Cerebellar nuclear complex (tissue), 1 donor: ENCODE data around the gene XPC.

Source experiments
- DNase-seq, 2 experiments: peaks; one replicate each; lab custom pipeline; 2025; lab: John Stamatoyannopoulos, UW

XPC gene

GRCh38 chr3:14206548-14207177, 28.3 kb upstream of the XPC start:
- DNase-seq = no peak

DNA sequence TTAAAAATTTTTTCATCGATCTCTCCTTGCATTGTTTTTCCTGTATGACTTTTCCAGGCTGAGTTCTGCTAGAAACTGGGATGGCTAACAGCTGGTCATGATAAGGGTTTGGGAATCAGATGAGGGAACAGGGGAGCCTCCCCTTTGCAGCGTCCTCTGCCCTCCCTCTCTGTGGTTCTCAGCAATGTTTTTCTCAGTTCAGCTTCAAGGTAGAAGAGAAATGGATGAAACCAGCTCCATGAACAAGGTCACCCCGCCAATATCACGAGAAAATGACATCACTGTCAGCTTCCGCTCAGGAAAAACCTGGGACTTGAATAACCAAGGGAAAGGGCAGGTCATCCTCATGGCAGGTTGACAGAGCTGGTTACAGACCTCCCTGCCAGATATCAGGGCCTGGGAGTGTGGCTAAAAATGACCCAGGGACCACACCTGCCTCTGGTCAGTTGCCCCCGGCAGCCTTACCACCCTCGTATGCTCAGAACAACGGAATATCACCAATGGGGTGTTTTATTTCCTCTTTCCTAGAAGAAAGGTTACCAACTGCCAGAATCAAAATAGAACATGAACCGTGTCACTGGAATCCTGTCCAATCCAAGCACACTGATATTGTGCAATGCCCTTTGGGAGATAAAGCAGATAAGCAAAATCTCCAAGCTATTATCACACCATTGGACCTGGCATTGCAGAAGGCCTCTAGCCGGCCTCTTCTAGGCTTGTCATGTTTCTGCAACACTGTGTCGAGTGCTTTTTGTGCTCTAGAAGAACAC, 26.3 kb upstream of the XPC start:
- DNase-seq = no peak

DNA sequence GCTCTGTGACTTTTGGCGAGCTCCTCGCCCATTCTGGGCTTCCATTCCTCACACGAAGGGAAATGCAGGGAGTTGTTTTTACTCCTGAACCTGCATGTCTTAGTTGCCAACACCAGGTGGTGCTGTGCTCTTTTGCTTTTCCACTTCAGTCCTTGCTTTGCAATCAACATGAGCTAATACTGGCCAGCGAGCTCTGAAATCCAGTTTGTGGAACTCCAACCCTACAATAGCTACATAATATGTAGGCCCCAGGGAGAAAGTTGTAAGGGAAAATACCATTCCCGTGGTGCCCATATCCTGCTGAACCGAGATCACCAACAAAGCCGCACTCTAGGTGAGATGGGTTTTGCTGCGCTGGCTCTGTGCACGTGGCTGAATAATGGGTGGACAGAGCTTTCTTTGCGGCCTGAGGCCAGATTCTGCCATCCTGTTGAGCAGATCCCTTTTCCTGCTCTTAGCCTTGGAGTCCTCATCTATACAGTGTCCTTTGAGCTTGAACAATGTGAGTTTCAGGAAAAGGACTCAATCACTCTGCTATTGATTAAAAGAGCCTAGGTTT, 25.2 kb upstream of the XPC start:
- DNase-seq = peak in 1 of 2 experiments; percentile 17

DNA sequence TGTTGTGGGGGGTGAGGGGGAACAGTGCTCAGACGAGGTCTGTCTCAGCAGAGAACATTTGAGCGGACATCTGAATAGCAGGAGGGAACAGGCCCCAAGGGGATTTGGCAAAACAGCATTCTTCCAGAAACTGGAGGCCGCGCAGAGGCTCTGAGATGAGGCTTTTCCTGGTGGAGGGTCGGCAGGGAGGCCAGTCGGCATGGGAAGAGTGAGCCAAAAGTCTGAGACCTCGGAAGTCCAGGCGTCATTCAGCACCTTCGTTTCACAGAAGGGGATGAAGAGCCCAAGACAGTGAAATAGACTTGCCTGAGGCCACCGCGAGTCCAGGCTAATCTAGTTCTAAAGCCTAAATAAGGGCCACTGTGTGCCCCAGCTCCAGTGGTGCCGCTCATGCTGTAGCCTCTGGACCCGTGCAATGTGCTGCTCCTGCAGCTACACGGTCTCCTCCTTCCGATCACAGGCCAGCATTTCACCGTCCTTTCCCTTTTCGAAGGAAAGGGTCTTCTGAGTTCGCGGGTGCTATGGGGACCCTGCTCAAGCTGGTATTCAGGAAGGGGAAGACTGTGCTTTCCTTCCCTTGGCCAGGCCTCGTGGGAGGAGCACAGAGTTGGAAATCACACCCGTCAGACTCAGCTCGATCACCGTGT, 24.6 kb upstream of the XPC start:
- DNase-seq = no peak

GRCh38 chr3:14201940-14202684, 23.7 kb upstream of the XPC start:
- DNase-seq = no peak

GRCh38 chr3:14200841-14201240, 22.4 kb upstream of the XPC start:
- DNase-seq = no peak

DNA sequence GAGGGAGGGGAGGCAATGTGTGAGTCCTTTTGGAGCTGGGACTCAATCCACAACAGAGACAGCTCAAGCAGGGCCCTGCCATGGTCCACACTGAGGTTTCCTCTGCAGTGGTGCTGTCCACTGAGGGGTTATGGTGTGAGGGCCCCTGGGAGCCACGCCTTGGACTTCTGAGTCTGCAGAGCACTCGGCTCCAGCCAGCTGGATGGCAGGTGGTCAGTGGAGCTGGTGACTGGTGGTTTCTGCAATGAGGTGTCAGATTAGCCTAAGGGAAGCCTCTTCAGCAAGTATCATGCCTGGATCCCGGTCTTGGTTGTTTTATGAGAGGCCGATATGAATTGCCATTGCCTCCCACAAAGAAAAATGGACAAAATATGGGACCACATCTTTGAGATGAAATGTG, 21.9 kb upstream of the XPC start:
- no peak for DNase-seq

DNA sequence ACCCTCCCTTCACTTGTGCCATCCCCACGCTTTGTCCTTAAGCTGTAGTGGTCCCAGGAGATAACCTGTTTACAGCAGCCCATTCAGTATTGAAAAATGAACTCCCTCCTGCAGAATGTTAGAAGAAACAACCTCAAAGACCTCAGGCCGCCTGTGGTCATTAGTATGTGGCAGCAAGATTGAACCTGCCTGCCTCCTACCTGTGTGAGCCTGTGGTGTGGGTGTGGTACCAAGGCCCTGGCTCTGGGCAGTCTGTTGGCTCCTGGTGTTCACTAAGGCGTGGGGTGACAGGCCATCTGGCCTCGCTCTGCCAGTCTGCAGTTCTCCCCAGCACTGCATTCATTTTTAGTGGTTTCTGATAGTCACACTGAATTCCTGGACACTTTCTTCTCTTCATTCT, 21.2 kb upstream of the XPC start:
- no peak for DNase-seq

- DNase-seq = no peak
Measured at GRCh38 chr3:14194865-14195264, 16.5 kb upstream of the XPC start.

- DNase-seq = no peak
Measured at GRCh38 chr3:14188041-14188754, 9.8 kb upstream of the XPC start.

DNA sequence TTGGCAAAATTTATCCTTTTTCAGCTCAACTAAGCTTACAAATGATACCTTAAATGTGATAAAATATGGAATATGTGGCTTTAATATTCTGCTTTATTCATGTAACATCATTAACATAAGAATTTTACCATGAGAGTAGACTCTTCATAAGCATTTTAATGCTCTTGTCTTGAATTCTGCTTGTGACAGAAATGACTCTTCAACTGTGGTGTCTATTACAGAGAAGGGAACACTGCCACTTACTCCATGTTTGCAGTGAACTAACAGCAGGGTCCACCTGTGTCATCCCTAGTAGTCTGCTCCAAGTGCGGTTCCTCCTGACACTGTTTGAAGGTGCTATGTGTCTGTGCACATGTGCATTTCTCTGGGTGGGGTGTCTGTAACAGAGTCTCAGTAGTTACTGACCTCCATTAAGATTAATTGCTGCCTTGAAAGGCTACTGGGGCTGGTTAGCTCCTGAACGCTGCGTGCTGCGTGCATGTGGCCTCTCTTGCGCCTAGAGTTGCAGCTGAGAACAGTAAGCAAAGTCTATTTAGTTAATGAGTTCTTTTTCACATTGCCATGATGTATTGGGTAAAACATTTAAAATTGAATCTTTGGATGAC, 8.6 kb upstream of the XPC start:
- no peak for DNase-seq

DNA sequence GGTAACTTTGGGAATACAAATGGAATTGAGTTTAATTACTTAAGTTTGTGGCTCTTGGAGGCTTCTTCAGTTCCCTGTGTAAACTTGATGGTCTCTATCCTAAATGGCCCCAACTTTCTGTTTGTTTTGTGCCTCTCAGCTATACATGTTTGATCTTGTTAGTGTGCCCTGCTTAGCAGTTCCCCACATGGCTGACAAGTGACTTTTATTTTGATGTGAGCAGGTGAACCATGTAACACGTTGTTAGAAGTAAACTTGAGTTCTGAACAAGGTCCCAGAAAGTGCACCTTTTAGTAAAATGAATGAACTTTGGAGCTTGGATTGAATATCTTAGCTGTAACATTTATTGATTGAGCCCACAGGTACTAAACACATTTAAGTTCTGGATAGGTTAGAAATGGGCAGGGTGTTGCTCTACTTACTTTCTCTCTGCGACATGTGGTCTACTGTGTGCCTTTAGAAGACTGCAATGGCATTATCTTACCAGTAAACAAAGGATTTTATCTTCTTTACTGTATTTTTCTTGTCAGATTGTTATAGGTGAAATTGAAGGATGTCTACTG, 4.7 kb upstream of the XPC start:
- no peak for DNase-seq

- no peak for DNase-seq
Measured at GRCh38 chr3:14181253-14181652, 2.9 kb upstream of the XPC start.

GRCh38 chr3:14179795-14180194, 1.4 kb upstream of the XPC start:
- no peak for DNase-seq

GRCh38 chr3:14179114-14179465, 689 bp upstream of the XPC start:
- DNase-seq = no peak

- DNase-seq = peak in 1 of 2 experiments; percentile 7
Measured at GRCh38 chr3:14177580-14178246, 688 bp downstream of the XPC start.

DNA sequence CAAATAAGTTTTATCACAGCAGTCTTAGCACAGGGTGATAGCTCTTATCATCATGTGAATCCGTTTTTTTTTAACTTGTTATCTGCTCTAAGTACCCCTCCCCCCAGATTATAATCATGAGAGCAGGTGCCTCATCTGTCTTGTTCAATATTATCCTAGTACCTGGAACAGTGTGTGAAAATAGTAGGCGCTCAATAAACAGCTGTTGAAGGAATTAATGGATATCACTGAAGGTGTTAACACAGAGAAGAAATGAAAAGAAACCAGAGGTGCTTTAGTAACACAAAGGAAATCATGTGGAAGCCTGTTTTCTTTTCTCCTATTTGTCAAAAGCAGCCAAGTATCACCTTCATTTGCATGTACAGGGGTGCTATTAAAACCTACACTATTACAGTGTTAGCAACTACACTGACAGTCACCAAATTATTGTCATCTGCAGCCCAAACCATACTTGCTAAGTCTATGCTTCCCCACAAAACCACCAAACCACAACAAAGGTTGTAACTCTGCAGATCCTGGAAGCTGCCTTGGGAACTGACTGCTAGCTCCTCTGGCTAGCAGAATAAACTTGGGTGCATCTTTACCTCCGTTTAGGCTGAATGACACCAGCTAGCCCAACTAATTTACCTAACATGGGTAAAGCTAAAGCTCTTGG, 2.9 kb downstream of the XPC start:
- DNase-seq = no peak

DNA sequence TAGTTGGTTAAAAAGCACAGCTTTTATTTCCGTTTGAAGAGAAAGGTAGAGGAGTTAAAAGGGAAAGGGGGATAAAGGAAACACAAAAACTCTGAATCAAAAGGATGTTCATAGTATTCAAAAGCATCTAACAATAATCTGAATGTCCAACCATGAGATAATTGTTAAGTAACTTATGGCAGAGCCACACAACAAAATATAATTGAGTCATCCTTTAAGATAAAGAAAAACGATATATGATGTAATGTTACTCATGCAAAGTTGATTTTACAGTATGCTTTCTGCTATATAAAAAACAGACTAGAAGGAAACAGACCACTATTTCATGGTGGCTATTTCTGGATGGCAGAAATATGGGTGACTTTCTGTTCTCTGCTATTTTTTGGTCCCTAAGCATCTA, 3.9 kb downstream of the XPC start:
- no peak for DNase-seq

GRCh38 chr3:14172496-14172895, 5.9 kb downstream of the XPC start:
- no peak for DNase-seq
